GM19452 (cell line): Measurements from ENCODE around the gene TCP1.
"Not testable (repeated sequence)": the region's sequence is repeated elsewhere in the genome, so short reads cannot be mapped to it uniquely, and the experiment has no call there.

Source experiments
- ATAC-seq: cut with Tn5 transposase; IDR thresholded peaks from one replicate; pipeline ENCODE4 v1.9.1; 2021; ENCODE audit not compliant: unreplicated experiment

The TCP1 gene

DNA sequence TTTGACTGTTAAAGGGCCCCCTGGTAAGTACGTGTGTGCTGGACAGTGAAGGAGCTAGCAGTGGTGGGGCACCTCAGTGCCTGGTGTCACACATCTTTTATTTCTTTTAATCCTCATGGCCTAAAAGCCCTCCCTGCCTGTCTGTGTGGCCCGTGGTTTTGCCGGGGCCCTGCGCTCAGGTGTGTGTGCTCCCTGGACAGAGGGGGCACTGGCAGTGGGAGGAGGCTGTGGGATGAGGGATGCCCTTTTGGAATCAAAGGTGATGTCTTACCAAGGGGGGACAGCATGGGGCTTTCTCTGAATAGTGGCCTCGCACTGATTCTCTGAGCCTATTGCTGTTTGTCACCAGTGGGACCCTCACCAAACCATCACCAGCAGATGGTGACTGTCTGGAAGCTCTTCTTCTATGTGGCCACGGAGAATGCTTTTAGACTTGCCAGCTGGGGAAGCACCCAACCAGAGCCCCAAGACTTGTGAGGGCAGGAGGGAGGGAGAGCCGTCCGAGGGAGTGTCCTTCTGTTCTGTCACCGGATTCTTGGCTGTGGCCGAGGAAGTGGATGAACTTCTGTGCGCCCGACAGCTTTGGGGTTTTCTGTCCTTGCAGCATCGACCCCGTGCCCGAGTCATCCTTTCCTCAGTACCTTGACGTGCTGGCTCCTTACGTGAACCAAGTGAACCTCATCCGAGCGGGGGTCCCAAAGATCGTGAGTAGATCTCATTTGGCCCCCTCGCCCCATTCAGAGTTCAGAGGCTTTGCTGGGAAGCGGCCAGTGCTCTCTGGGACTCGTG is 28.7 kb upstream of the TCP1 start:
- no peak for ATAC-seq

DNA sequence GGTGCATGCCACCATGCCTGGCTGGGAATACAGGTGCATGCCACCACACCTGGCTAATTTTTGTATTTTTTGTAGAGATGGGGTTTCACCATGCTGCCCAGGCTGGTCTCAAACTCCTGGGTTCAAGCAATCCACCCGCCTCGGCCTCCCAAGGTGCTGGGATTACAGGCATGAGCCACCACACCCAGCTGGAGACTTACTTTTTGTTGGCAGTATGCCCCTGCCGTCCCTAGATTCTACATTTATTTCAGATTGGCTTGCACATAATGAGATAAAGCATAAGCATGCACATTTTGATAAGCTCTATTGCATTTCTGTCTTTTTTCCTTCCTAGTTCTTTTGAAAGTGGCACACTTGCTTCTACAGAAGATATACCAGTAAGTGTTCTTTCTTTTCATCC is 27.4 kb upstream of the TCP1 start:
- ATAC-seq, result not testable (repeated sequence)

DNA sequence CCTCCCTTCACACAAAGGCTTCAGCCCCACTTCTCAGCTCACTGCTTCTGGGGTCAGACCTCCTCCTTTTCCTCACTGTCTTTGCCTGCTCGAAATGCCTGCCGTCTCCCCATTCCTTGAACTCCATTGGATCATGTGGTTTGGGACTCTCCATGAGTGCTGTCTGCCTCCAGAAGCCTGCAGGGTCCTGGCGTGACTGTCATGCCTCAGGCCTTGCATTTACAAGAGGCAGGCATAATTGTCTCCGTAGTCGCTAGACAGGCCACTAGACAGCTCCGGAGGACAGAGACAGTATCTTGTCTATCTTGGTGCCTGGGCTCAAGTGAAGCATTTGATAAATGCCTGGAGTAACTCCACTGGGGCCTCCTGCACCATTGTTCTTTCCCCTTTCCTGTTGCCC is 26.0 kb upstream of the TCP1 start:
- ATAC-seq, result no peak

DNA sequence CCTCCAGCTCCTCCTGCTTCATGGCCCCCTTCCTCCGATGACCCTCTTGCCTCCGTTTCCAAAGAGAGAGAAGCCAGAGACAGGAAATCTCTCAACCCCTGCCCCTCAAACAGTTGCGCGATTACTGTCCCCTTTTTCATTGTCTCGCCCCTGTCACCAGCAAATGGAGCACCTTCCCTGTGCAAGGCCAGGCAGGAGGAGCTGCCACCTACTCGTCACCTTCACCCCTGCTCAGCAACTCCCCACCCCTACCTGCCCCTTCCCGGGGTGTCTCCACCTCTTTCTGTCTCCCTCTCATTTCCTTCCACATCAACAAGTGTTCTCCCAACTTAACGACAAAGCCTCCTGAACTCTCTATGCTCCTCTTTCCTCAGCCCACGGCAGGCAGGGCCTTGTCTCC is 24.4 kb upstream of the TCP1 start:
- no peak for ATAC-seq

DNA sequence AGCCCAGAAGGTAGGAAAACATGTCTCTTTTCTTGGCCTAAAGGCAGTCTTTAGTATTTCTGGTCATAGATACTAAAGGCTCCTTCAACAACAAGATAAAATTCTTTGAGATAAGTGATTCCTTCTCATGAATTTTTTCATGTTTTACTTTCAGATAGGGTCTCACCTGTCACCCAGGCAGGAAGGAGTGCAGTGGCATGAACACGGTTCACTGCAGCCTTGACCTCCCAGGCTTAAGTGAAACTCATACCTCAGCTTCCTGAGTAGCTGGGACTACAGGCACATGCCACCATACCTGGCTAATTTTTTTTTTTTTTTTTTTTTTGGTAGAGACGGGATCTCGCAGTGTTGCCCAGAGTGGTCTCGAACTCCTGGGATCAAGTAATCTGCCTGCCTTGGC is 19.7 kb upstream of the TCP1 start:
- peak; percentile 73 for ATAC-seq

DNA sequence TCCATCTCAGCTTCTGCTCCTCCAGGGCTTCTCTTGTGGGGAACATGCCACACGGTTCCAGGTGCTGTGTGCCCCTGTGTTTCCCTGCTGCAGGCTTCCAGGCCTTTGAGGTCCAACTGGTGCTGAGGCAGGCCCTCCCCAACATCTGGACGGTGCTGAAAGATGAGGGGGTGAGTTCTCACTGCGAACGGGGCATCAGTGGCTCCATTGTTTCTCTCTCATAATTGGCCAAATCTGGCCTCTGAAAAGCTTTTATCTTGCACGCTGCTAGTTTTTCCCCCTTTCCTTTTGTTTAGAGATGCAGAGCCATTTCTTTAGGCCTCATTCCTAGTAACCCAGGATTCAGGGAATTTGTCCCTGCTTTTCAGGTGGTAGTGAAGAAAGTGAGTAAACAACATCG is 19.2 kb upstream of the TCP1 start:
- ATAC-seq, result no peak

DNA sequence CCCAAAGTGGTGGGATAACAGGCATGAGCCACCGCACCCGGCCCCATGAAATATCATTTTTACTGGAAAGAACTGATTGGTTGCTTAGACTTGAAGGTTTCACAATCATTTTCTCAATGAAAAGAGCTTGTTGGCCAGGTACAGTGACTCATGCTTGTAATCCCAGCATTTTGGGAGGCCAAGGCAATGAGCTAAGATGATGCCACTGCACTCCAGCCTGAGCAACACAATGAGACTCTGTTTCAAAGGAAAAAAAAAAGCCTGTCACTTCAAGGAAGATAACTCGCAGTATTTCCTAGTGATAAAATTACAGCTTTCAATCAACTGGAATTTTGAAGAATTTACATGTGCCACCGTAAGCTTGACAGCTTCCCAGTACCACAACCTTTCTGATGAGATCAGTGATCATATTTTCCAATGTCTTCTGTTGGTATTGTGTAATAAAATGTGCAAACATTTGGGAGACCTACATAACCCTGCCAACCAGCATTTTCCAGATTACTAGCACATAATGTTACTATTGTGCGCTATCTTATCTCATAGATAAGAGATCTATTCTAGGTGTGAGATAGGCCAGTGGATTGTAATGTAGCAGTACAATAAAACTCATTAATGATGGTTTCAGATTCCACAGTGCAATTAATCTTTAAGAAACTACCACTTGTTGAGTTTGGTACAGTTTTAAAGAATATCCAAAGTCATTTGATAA is 17.9 kb upstream of the TCP1 start:
- no peak for ATAC-seq

DNA sequence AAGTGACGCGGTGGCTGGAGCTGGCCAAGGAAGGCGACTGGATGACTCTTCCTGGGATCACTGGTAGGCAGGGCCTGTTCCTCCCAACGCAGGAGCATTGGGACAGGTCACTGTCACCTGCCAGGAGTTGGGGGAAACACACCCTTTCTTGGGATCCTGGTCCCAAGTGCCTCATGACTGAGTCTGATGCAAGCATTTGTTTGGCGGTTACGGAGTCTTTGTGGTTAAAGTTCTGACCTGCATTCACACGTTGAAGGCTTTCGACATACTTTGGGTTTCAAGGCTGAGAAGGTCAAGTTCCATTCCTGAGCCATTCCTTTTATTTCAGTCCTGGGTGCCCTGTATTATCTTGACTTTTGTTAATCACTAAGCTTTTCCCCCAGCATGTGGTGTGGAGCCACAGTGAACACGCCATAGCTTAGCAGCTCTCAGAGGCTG is 16.6 kb upstream of the TCP1 start:
- no peak for ATAC-seq

DNA sequence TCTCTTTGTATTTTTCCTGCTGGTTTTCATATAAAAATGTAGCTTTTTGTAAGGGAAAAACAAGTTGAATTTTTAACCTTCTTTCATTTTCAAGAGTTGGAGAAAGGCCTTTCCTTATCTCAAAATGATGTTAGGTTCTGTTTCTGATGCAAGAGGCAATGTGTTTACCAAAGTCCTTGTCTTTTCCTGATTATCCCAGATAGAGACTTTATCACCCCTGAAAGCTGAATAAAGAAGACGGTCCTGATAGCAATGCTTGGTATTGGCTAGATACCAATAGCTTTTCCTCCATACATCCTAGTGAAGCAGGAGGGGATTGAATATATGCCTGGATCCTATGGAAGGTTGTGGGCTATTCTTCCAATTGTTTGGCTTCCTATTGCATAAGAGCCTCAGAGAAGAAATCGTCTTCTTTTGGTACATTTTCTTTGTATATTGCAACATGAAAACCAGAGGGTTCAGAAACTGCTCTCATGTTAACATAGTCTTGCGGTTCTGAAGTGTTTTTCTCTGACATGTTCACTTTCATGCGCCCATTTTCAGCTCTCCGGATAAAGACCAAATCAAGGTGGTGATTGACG is 16.1 kb upstream of the TCP1 start:
- ATAC-seq, result no peak

DNA sequence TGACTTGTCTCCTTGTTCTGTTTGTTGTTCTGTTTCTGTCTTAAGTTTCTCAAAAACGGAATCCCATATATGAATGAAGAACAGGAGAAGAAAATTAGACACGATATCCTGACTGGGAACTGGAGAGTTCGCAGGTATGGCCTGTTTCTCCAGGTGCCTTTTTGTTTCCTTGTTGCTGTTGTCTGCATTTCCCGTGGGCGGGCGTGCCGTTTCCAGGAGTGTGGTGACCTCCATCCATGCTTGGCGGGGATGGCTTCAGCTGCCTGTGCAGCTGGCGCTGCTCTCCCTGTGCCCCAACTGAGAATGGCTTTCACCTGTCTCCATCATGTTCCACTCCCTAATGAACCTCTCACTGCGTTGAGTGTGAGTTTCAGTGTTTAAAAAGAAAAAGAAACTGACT is 15.1 kb upstream of the TCP1 start:
- ATAC-seq, result no peak

DNA sequence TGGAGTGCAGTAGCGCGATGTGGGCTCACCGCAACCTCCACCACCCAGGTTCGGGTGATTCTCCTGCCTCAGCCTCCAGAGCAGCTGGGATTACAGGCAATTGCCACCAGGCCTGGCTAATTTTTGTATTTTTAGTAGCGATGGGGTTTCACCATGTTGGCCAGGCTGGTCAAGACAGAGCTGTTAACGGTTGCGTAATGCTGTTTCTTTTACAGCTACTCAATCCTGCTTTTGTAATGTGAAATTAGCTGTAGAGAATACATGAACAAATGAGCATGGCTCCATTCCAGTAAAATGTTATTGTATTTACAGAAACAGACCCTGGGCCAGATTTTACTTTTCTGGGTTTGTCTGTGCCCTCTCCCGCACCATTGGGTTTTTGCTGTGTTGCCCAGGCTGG is 12.5 kb upstream of the TCP1 start:
- no peak for ATAC-seq

DNA sequence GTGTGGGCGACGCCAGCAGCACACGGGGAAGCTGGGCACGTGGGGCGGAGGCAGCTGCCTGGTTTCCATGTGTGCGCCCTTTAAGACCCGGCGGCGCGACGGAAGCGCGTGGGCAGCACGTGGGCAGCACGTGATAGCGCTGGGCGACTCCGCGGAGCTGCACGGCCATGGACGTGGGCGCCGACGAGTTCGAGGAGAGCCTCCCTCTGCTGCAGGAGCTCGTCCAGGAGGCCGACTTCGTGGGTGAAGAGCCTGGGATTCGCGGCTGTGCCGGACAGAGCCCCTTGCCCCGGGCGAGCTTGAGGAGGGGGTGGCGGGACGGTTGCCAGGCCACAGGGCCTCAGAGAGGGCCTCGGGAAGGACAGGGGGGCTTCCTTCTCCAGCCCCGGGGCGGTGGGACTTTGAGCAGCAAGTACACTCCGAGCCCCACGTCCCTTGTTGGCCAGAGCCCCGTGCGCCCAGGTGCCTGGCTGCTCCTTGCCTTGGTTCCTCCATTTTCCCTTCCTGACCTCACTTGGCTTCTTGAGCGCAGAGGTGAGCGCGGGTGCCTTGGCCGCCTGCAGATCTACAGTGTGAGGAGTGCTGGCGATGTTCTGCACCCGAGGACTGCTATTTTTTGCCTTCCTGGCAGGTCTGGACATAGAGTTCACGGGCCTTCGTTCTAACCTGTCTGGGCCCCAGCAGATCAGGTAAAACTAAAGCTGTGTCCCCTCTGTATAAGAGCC is 10.9 kb upstream of the TCP1 start, which contains the start of gene PNLDC1:
TSS of gene PNLDC1 (plus strand) at position 136 of the 725 bp plus-strand sequence. CDS start at position 168, 32 bp downstream.
- ATAC-seq, result no peak

DNA sequence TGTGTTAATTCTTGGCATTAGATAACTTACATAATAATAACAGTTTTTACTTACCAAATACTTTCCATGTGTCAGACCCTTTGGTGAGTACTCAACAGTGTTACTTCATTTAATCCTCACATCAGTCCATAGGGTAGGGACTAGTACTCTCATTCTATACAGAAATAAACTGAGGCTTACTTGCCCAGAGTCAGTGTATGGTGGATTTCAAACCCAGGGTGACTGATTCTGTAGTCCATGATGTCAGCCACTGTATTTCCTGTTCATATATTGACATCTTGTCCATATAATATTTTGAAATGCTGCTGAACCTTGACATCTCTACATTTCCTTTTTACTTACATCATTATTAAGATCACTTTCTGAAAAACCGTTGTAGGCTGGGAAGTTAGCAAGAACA is 8.2 kb upstream of the TCP1 start:
- ATAC-seq, result no peak

DNA sequence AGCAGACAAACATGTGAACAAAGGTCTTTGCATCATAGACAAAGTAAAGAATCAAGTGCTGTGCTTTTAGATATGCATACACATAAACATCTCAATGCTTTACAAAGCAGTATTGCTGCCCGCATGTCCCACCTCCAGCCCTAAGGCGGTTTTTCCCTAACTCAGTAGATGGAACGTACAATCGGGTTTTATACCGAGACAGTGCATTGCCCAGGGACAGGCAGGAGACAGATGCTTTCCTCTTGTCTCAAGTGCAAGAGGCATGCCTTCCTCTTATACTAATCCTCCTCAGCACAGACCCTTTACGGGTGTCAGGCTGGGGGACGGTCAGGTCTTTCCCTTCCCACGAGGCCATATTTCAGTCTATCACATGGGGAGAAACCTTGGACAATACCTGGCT is 5.6 kb upstream of the TCP1 start:
- ATAC-seq, result not testable (repeated sequence)

DNA sequence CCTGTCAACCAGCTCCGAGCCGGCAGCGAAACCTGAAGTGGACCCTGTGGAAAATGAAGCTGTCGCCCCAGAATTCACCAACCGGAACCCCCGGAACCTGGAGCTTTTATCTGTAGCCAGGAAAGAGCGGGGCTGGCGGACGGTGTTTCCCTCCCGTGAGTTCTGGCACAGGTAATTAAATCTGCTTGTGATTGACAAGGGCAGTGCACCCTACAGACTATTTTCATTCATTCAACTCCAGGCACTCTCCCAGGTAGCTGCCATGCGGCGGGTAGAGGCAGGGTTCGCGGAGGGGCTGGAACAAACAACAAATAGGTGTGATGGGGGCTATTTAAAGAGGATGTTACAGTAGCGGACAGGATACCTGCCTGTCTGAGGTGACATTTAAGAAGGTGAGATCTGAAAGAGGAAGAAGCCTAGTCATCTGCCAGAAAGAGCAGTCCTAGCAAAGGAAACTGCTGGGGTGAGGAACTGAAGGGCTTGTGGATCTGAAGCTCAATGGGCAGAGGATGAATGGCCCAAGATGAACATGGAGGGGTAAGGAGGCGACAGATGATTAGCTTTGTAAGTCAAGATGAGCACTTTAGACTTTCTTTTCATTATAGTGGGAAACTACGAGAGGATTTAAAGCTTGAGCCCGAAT is 1.7 kb upstream of the TCP1 start:
- ATAC-seq, result no peak

DNA sequence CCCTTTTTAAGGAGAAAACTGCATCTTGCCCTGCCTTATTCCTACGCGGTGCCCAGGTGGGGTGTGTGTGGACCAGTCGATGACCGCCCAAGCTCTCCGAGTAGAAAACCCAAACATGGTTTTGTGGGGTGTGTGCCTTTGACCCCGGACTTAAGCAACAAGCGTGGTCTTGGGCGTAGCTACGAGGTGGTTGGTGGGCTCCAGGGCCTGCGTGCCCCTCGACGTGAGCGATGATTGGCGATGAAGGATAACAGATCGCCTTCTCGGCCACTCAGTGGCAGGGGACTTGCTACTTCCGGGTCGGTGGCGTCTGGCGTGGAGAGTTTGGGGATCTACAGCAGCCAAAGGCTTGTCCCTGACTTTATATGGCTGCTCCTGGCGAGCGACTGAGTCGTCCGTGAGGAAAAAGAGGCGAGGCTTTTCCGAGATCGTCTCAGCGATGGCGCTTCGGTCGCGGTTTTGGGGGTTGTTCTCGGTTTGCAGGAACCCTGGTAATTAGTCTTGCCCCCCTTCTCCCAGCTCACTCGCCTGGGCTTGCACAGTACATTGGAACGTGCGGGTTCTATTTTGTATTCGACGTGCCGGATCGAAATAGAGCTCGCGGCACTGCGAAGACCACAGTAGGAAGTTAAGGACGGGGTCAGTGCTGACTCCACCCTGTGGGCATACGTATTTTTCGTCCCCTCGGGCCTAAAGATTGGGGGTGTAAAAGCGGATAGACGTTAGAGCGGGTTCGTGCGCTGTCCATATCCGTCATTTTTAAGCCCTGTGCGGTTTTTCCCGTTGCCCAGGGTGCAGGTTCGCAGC is 950 bp upstream of the TCP1 start, which contains the start of gene MRPL18:
TSS of gene MRPL18 (plus strand) at position 319 of the 807 bp plus-strand sequence. CDS start at position 440, 121 bp downstream.
- ATAC-seq, result peak; percentile 81

DNA sequence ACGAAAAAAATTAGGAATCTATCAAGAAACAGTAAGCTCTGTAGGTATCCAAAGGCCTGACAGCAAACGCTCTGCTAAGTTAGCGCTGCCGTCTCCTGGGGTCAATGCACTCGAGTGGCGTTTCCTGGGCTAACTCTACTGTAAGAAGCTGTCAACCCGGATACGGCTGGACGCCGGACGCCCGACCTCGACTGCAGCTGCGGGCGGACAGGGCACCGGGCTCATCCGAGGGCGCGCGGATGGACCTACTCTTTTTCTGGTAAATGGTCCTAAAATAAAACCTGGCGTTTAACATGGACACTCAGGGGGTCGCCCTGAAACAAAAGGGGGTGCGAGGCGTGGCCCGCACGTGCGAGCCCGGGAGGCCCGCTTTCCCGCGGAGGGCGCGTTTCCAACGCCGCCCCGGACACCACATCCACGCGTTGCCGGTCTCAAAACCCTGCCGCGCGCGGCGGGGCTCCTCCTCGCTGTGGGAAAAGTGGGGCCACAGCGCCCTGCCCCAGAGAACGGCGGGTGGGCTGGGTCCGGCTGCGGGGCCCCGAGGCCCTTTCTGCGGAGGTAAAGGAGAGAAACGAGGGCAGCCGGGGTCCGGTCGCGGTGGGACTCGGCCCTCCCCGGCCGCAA is 537 bp downstream of the TCP1 start:
- peak; percentile 0 for ATAC-seq

DNA sequence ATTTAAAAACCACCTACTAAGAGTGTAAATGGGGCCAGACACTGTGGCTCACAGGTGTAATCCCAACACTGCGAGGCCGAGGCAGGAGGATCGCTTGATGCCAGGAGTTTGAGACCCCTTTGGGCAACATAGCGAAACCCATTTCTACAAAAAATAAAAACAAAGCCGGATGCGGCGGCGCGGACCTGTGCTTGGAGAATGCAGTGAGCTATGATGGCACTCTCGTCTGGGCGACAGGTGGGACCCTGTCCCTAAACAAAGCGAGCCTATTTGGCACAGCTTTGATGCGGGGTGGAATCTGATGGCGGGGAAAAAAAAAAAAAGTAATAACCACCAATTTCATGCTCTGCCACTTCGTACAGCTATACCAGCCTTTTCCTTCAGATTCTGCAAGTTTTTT is 1.1 kb downstream of the TCP1 start:
- ATAC-seq, result no peak

DNA sequence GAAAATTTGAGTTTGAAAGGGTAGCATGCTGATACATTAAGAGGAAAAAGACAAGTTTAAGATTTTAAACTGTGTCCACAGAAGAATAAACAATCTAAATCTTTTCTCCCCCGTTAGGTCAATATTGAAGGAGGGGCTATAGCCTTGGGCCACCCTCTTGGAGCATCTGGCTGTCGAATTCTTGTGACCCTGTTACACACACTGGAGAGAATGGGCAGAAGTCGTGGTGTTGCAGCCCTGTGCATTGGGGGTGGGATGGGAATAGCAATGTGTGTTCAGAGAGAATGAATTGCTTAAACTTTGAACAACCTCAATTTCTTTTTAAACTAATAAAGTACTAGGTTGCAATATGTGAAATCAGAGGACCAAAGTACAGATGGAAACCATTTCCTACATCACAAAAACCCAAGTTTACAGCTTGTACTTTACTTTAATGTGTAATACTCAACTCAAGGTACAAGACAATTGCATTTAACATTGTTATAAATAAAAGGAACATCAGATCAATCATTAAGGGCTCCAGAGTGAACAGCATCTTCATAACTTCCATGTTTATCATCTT is 10.8 kb downstream of the TCP1 start:
- no peak for ATAC-seq
